Lower leg skin (tissue), 4 donors: Measurements from ENCODE around the gene FLNA. TPM values are rescaled to one million over a fixed set of nuclear protein-coding genes. Genes with fewer than 3 reads are reported as not detected.

ENCODE experiments used
- DNase-seq, 2 donors: peaks; one replicate each; pipeline ENCODE4 v3.0.0-alpha.2; 2019; ENCODE audit warnings: low spot score in 2 of 2
- H3K4me3 ChIP-seq: fragments of 200-600 bp; sonication (generic); 2 replicates; pipeline ENCODE4 v1.5.1; 2017; ENCODE audit warnings: mild to moderate bottlenecking, low read depth; ENCODE audit not compliant: poor library complexity, severe bottlenecking
- POLR2A ChIP-seq, 2 donors: fragments of 450-650 bp; IDR thresholded peaks; one replicate each; pipeline ENCODE4 v1.6.1; 2016 to 2017; ENCODE audit warnings: antibody characterized with exemption in 2 of 2, mild to moderate bottlenecking in 1 of 2, moderate library complexity in 1 of 2
- WGBS, 2 donors: methylation state at CpG; one replicate each; pipeline ENCODE4 v1.1.5; 2018; 5-methylcytosine and 5-hydroxymethylcytosine counted together
- intact Hi-C: fragments of 100-400 bp; cut with DNase I; formaldehyde crosslinking; loops from one replicate; pipeline ENCODE4 v1.15.0; 2023; ENCODE audit warnings: low total_unique reads
- total RNA-seq, 4 donors: library from RNA; depleted of rRNA; stranded (reverse); fragments of >200 nt; gene quantifications; one replicate each; pipeline ENCODE4 v1.1.0, GENCODE V29; 2016
- TF ChIP-seq, protein P1 (sequence below), 3 donors: fragments of 450-650 bp; IDR thresholded peaks; one replicate each; pipeline ENCODE4 v1.5.1; 2016; ENCODE audit warnings: antibody characterized with exemption in 3 of 3, mild to moderate bottlenecking in 3 of 3, moderate library complexity in 2 of 3

The FLNA gene
- total RNA-seq, 4 donors from 2014 or later: 278 to 636 (median 365) TPM

DNA sequence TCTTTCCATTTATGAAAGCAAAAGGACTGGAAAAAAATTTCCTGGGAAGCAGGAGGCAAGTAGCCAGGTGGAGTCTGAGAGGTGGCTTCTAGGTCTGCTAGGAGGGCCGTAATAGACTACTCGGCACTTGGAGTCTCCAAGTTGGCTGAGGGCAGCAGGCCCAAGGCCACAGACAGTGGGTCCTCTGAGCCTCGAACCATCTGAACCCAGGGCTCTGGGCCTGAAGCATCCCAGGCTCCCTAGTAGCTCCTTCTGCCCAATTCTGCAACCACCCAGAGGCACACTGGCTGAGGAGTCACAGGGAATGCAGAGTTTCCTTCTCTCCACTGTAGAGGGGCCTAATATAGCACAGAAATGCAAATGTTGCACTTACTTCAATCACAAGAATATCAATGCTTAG lies 59.0 kb downstream of the FLNA start:
- WGBS, 2 donors: 76 to 85% methylated on average over 3 of the region's 3 CpGs
- TF ChIP-seq, protein P1, sequence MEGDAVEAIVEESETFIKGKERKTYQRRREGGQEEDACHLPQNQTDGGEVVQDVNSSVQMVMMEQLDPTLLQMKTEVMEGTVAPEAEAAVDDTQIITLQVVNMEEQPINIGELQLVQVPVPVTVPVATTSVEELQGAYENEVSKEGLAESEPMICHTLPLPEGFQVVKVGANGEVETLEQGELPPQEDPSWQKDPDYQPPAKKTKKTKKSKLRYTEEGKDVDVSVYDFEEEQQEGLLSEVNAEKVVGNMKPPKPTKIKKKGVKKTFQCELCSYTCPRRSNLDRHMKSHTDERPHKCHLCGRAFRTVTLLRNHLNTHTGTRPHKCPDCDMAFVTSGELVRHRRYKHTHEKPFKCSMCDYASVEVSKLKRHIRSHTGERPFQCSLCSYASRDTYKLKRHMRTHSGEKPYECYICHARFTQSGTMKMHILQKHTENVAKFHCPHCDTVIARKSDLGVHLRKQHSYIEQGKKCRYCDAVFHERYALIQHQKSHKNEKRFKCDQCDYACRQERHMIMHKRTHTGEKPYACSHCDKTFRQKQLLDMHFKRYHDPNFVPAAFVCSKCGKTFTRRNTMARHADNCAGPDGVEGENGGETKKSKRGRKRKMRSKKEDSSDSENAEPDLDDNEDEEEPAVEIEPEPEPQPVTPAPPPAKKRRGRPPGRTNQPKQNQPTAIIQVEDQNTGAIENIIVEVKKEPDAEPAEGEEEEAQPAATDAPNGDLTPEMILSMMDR (IDR thresholded peaks at IDR 0.05): no peak
- TF ChIP-seq POLR2A (IDR thresholded peaks at IDR 0.05): no peak
- no peak for DNase-seq
- no peak overlapping the region for H3K4me3 ChIP-seq
- intact Hi-C loops: no loop called here

DNA sequence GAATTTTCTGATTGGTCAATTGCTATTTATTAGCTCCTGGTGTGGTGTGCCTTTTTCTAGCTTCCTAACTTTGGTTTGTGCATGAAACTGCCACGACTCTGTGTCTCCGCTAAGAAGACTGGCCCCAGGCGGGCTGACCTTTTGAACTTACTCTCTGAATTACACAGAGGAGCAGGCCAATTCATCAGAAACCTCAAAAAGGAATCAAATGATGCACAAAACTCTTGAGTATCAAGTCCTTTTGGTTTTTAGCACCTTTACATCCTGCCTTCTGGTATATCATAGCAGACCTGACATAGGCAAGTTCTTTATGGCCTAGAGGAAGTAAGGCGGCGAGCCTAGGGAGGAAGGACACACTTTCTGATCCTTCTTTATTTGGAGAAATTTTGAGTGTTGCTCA lies 61.3 kb downstream of the FLNA start:
- intact Hi-C loops: no loop called here
- no peak for DNase-seq
- no peak overlapping the region for H3K4me3 ChIP-seq
- TF ChIP-seq POLR2A (IDR thresholded peaks at IDR 0.05): no peak
- TF ChIP-seq, protein P1 (IDR thresholded peaks at IDR 0.05): no peak
- 69 to 82% methylated on average over 5 of the region's 5 CpGs for WGBS, 2 donors

DNA sequence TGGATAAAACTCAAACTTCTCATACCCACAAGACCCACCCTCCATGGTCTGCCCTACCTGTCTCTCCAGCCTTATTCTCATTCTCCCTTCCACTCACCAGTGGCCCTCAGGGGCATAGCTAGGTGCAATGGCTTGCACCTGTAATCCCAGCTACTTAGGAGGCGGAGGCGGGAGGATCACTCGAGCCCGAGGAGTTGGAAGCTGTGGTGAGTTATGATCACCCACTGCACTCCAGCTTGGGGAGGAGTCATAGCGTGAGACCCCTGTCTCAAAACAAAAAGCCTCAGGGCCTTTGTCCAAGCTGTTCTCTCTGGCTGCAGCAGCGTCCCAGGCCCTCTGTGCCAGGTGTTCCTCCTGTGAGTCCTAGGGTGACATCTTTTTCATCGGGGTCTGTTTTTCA lies 62.3 kb downstream of the FLNA start:
- no peak for TF ChIP-seq POLR2A (IDR thresholded peaks at IDR 0.05)
- TF ChIP-seq, protein P1 (IDR thresholded peaks at IDR 0.05): no peak
- 73 to 83% methylated on average over 7 of the region's 7 CpGs for WGBS, 2 donors
- no peak for DNase-seq
- H3K4me3 ChIP-seq: no peak overlapping the region
- intact Hi-C loops: no loop called here

DNA sequence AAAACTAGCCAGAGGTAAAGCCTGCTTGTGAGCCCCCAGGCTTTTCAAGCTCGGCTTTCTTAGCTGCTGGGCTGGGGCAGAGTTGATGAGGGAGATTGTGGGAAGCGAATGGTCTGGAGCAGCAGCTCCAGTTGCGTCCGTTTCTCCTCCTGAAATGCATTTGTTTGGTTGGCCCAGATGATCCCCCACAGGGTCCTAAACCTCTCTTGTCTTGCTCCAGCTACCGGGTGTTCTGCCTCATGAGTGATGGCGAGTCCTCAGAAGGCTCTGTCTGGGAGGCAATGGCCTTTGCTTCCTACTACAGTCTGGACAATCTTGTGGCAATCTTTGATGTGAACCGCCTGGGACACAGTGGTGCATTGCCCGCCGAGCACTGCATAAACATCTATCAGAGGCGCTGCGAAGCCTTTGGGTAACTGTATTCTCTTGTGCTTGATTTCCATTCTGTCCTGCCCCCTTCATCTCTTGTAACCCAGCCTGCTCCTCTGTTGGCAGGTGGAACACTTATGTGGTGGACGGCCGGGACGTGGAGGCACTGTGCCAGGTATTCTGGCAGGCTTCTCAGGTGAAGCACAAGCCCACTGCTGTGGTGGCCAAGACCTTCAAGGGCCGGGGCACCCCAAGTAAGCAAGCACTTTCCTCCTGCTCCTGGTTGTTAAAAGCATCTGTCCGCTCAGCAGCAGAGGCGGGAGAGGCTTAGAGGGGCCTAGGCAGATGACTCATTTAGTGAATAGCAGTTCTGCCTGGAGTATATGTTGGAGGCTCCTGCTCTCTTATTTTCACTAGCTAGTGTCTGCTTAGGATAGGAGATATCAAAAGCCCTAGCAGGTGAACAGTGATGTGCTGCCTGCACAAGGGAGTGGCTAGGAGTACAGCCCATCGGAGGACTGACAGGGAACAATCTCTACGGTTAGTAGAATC lies 63.6 kb downstream of the FLNA start:
- TF ChIP-seq, protein P1 (IDR thresholded peaks at IDR 0.05): no peak
- no peak for TF ChIP-seq POLR2A (IDR thresholded peaks at IDR 0.05)
- intact Hi-C loops: no loop called here
- H3K4me3 ChIP-seq: no peak overlapping the region
- no peak for DNase-seq
- 83 to 88% methylated on average over 10 to 19 of the region's 19 CpGs for WGBS, 2 donors

DNA sequence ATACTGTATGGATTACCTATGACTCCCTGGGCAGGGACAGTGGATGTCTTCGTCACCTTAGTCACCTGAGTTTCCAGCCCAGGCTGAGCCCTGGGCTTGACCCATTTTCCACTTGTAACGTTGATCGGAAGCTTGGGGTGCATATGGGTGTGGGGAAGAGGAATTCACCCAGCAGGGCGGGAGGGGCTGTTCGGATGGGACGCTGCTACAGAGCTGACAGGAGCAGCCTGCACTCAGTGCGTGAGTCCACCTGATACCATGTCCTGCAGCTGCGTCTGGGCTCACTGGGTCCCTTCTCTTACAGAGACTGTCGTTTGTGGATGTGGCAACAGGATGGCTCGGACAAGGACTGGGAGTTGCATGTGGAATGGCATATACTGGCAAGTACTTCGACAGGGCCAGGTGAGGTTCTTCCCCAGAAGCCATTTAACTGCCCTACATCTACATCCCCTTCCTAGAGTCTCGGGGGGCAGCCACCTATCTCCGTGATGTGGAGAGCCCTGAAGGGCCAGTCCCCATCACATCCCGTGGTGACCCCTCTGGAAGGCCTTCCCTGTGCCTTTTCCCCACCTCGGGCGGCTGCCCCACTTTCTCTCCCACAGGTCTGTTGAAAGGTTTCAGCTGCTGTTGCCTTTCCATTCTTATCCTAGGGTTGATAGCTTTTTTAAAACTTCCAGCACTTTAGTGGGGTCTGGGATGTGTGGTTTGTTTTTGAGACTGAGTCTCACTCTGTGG lies 65.2 kb downstream of the FLNA start:
- no peak for DNase-seq
- WGBS, 2 donors: 78 to 89% methylated on average over 7 to 16 of the region's 16 CpGs
- intact Hi-C loops: no loop called here
- no peak overlapping the region for H3K4me3 ChIP-seq
- TF ChIP-seq POLR2A (IDR thresholded peaks at IDR 0.05): no peak
- TF ChIP-seq, protein P1 (IDR thresholded peaks at IDR 0.05): no peak
